SW480 (cell line): ENCODE data around the gene RFXAP.
"Not testable (repeated sequence)": the region's sequence is repeated elsewhere in the genome, so short reads cannot be mapped to it uniquely, and the experiment has no call there.

Source experiments
- DNase-seq: peaks from one replicate; pipeline ENCODE4 v3.0.0-alpha.2; 2016; ENCODE audit warnings: low spot score

RFXAP gene

GRCh38 chr13:36818804-36819738 is at the start of gene RFXAP:
RFXAP (plus strand) TSS chr13:36819222; CDS start chr13:36819358, 136 bp downstream.
- DNase-seq = peak; percentile 85

DNA sequence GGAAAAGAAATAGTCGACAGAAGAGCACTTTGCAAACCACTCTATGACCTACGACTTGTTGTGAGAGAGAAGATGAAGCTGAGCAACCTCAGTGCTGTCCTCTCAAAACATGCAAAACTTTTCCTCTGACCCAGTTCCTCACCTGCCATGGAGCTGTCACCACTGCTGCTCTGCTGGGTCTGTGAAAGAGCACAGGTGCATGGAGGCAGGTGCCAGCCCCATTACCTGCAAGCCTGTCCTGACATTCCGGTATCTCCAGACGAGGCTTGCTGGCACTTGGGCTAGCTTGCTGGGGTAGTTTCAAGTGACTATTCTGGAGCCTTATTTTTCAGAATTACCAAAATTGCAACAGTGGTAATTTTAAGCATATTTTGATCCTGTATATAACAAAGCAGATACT is 49.5 kb upstream of the RFXAP start:
- DNase-seq = no peak

DNA sequence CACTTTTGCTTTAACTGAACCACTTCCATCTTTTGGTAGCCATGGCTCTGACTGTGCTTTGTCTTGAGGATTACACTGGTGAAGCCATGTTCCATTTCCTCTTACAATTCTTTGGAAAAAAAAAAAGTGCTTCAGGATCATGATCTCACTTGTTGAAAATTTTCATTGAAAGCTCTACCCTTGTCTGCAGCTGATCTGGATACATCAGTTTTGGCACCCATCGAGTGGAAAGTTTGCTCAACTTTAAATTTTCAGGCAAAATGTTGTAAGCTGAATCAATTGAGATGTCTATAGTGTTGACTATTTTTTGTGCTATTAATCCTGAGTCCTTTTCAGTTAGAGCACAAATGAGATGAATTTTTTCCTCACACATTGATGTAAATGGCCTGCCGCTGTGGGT is 48.3 kb upstream of the RFXAP start:
- DNase-seq = no peak

DNA sequence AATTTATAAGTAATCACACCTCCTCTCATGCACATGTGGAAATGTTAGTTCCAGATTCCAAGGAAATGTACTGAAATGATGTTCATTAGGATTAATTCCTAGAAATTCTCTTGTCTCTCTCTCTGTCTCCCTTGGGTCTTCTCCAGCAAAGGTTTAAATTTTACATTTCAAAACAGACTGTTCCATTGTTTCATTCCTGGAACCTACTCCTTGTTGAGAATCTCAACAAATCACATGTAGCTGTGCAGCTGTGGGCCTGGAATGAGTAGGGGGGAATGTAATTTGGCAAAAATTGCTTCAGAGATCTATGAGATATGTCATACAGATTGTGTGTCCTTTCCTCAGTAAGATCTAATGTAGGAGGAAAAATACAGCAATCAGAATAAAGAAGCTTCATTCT is 46.2 kb upstream of the RFXAP start:
- DNase-seq = no peak

GRCh38 chr13:36774931-36775330 is 44.1 kb upstream of the RFXAP start:
- DNase-seq = no peak

GRCh38 chr13:36776175-36776574 is 42.8 kb upstream of the RFXAP start:
- DNase-seq = no peak

- DNase-seq = peak; percentile 61
Measured at GRCh38 chr13:36778083-36778671, 40.8 kb upstream of the RFXAP start.

DNA sequence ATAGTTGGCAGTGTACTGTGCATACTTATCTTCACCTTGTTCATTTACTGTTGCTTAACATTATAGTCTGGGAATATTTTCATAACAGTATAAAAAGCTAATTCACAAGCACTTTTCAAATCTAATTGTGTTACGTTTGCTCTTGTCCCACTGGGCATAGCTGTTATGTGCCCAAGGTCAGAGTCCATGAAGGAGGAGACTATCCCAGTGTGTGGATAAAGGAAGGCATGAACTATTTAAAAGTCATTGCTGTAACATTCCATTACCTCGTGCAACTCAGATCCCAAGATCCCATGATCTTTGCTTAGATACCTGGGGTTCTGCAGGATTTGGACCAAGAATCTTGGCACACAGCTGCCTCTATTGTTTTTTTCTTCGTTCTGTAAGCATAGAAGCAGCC is 35.1 kb upstream of the RFXAP start:
- DNase-seq = no peak

GRCh38 chr13:36786175-36786574 is 32.8 kb upstream of the RFXAP start:
- DNase-seq = not testable (repeated sequence)

DNA sequence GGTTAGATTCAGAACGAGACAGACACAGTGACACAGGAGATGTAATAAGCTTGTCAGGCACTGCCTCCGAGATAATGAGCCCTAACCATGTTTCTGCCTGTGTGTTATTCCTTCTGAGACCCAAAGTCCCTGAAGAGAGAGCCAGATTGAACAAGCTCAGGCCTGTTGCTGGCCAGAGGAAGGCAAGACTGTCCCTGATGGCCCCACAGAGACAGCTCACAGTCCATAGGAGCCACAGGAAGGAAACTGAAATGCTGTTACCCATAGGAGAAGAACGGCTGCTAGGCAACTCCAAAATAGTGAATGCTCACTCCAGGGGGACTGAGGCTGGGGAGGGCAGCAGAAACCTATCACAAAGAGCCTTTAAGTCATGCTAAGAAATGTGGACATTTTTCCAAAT is 31.8 kb upstream of the RFXAP start:
- no peak for DNase-seq

DNA sequence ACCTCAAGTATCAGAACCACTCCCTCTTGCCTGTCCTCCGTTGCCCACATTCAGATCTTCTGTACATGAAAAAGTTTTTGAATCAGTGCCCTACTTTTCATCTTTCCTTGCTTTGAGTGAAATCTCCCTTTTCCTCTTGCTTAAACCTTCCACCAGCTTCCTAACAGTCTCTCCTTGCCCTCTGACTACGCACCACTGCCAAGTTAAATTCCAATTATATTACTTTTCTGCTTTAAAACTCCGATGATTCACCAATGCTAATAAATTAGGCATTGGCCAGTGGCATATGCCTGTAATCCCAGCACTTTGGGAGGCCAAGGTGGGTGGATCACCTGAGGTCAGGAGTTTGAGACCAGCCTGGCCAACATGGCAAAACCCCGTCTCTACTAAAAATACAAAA is 30.7 kb upstream of the RFXAP start:
- no peak for DNase-seq

DNA sequence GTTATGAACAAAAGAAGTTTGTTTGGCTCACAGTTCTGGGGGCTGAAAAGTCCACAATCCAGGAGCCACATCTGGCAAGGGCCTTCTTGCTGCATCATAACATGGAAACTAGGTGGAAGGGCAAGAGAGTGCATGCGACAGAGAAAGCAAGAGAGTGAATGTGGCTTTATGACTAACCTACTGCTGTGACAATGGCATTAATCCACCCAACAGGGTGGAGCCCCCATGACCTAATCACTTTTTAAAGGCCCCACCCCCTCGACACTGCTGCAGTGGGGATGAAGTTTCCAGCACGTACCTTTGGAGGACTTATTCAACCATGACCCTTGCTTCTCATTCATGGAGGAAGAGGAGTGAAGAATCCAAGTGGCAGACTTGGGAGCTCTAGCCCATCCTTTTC is 30.0 kb upstream of the RFXAP start:
- DNase-seq = peak; percentile 22

- no peak for DNase-seq
Measured at GRCh38 chr13:36789730-36790129, 29.3 kb upstream of the RFXAP start.

DNA sequence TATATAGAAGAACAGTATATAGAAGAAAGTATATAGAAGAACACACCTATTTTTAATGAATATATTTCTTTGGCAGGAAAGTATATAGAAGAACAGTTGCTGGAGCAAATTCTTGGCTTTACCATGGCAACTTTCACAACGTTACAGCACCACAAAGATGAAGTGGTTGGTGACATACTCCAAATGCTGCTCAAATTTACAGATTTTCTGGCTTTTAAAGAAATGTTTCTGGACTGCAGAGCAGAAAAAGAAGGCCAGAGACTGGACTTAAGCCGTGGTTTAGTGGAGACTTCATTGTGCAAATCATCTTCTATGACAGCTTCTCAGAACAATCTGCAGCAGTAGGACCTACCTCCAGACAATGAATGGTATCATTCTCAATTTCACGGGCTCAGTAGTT is 24.3 kb upstream of the RFXAP start:
- no peak for DNase-seq

- no peak for DNase-seq
Measured at GRCh38 chr13:36795463-36795862, 23.6 kb upstream of the RFXAP start.

DNA sequence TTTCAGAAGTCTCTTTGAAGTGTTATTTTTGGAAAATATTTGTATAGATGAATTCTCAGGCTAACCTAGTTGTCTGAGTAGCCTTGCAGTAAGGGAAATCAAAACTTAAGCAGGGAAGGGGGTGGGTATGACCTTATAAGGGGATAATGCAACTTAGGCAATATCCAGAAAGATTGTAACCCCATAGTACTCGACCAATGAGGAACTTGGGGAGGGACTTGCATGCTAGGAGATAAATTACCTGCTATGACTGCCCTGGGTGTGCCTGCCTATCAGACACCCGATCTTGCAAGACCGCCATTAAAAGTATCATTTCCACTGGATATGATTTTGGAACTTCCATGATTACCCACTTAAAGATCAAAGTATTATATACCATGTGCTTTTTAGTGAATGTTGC is 23.0 kb upstream of the RFXAP start:
- no peak for DNase-seq

DNA sequence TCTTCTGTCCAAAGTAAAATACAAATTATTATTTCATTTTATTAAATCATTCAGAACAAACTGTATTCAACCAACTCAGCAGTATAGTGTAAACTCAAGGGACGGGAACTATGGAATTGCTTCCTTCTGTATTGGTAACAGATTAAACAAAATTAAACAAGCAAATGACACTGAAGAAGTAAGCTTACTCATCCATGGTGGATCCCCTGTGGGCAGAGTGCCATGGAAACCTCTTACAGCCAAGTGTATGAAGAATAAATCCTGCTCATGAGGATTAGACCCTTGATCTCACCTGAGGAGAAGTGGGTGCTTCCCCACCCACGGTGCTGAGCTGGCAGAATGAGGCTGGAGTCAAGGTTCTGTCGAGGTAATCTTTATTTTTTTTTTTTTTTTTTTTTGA is 18.0 kb upstream of the RFXAP start:
- DNase-seq = no peak

- no peak for DNase-seq
Measured at GRCh38 chr13:36804588-36804987, 14.4 kb upstream of the RFXAP start.

- no peak for DNase-seq
Measured at GRCh38 chr13:36806102-36806501, 12.9 kb upstream of the RFXAP start.

- peak; percentile 8 for DNase-seq
Measured at GRCh38 chr13:36807616-36808015, 11.4 kb upstream of the RFXAP start.

DNA sequence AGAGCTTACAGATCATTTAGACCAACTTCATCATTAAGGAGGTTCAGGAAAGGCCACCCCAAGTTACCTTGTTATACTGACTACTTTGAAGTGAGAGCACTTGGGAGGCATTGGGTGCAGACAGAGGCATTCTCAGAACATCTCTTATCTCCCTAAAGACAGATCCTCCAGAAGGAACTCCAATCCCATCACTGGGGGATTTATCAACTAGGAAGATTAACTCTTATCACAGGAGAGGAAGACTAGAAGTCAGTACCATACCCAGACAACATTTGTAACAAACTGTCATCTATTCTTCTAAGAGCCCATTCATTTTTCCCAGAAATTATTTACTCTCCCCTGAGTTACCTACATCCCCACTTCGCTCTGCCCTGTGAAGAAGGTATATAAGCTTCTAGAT is 5.8 kb upstream of the RFXAP start:
- DNase-seq = no peak

- no peak for DNase-seq
Measured at GRCh38 chr13:36814465-36814864, 4.6 kb upstream of the RFXAP start.

DNA sequence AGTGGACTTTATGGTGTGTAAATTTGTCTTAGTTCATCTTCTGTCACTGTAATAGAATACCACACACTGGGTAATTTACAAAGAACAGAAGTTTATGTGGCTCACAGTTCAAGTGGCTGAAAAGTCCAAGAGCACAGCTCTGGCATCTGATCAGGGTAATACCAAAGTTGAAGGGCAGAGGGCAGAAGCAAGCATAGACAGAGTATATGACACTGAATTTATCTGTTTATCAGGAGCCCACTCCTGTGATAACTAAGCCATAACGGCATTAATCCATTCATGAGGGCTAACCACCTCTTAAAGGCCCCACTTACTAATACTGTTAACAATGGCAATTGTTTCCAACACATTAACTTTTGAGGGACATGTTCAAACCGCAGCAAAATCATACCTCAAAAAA is 4.0 kb upstream of the RFXAP start:
- DNase-seq = peak; percentile 23
